OCI-LY1 (cell line): Measurements from ENCODE around the gene KDM7A.

Experiments used
- H2AFZ ChIP-seq: fragments of 200-600 bp; sonication (generic), shearing (Covaris generic); 2 replicates; pipeline ENCODE4 v1.6.0; 2014; ENCODE audit warnings: antibody characterized with exemption, mild to moderate bottlenecking, low read length
- H3F3A ChIP-seq: fragments of 200-600 bp; sonication (generic), shearing (Covaris generic); 2 replicates; pipeline ENCODE4 v1.6.0; 2014; ENCODE audit warnings: mild to moderate bottlenecking, antibody characterized with exemption, low read length, moderate library complexity; ENCODE audit not compliant: insufficient read depth
- H3K27ac ChIP-seq: fragments of 200-600 bp; sonication (generic); 2 replicates; pipeline ENCODE4 v1.5.1; 2014; ENCODE audit warnings: low read length, mixed run types, mild to moderate bottlenecking, low read depth; ENCODE audit not compliant: poor library complexity, severe bottlenecking
- H3K27me3 ChIP-seq: fragments of 200-600 bp; sonication (generic); 2 replicates; pipeline ENCODE4 v1.6.0; 2014; ENCODE audit warnings: antibody characterized with exemption, mild to moderate bottlenecking, low read length, moderate library complexity; ENCODE audit not compliant: insufficient read depth
- H3K36me3 ChIP-seq: fragments of 200-600 bp; sonication (generic); 2 replicates; pipeline ENCODE4 v1.6.1; 2014; ENCODE audit warnings: mild to moderate bottlenecking, antibody characterized with exemption, low read length, moderate library complexity, mixed read lengths; ENCODE audit not compliant: insufficient read depth
- H3K4me1 ChIP-seq: fragments of 200-600 bp; sonication (generic); 2 replicates; pipeline ENCODE4 v1.5.1; 2014; ENCODE audit warnings: mild to moderate bottlenecking, low read length, moderate library complexity; ENCODE audit not compliant: insufficient read depth, severe bottlenecking
- H3K4me2 ChIP-seq: fragments of 200-600 bp; sonication (generic), shearing (Covaris generic); 2 replicates; pipeline ENCODE4 v1.6.1; 2014; ENCODE audit warnings: low read length
- H3K4me3 ChIP-seq: fragments of 200-600 bp; sonication (generic); 2 replicates; pipeline ENCODE4 v1.5.1; 2014; ENCODE audit warnings: low read length, low read depth, mild to moderate bottlenecking, mixed read lengths; ENCODE audit not compliant: poor library complexity, severe bottlenecking
- H3K79me2 ChIP-seq: fragments of 200-600 bp; shearing (Covaris generic); 2 replicates; pipeline ENCODE4 v1.6.1; 2016; ENCODE audit warnings: mixed run types, low read length, mixed read lengths; ENCODE audit not compliant: insufficient read depth
- H3K9ac ChIP-seq: fragments of 200-600 bp; sonication (generic), shearing (Covaris generic); 2 replicates; pipeline ENCODE4 v1.6.1; 2014; ENCODE audit warnings: mild to moderate bottlenecking, low read length, mixed read lengths
- H3K9me2 ChIP-seq: fragments of 200-600 bp; sonication (generic), shearing (Covaris generic); 2 replicates; pipeline ENCODE4 v1.6.1; 2014; ENCODE audit warnings: low read depth, mild to moderate bottlenecking, low read length, mixed read lengths
- H3K9me3 ChIP-seq: fragments of 200-600 bp; shearing (Covaris generic); 2 replicates; pipeline ENCODE4 v1.6.1; 2014; ENCODE audit warnings: low read length, mixed read lengths
- H4K20me1 ChIP-seq: fragments of 200-600 bp; sonication (generic), shearing (Covaris generic); 2 replicates; pipeline ENCODE4 v1.6.0; 2016; ENCODE audit warnings: mild to moderate bottlenecking, low read length; ENCODE audit not compliant: insufficient read depth
- CTCF ChIP-seq: fragments of 200-600 bp; sonication (generic), shearing (Covaris generic); IDR thresholded peaks from 2 replicates; pipeline ENCODE4 v1.5.1; 2017; ENCODE audit warnings: mild to moderate bottlenecking, antibody characterized with exemption, low read length, moderate library complexity, mixed read lengths
- EZH2 ChIP-seq: fragments of 200-600 bp; sonication (generic), shearing (Covaris generic); IDR thresholded peaks from 2 replicates; pipeline ENCODE4 v1.8.0; 2017; ENCODE audit warnings: borderline replicate concordance, mixed run types, mild to moderate bottlenecking, antibody characterized with exemption, low read length, moderate library complexity, mixed read lengths

Gene KDM7A

GRCh38 chr7:140217750-140218501 lies 41.1 kb upstream of the KDM7A start:
- H3K9ac ChIP-seq = no peak overlapping the region
- peaks cover 6% of the 10 kb centered on the region; the same call in 1 of the 2 replicates for H3K9me3 ChIP-seq
- no peaks in the 10 kb centered on the region for H3K79me2 ChIP-seq
- no peak overlapping the region for H3K27ac ChIP-seq
- no peaks in the 10 kb centered on the region for H3K36me3 ChIP-seq
- H3K4me3 ChIP-seq = no peak overlapping the region
- H4K20me1 ChIP-seq = no peaks in the 10 kb centered on the region
- H3F3A ChIP-seq = no peaks in the 10 kb centered on the region
- no peak overlapping the region for H3K4me2 ChIP-seq
- no peak for TF ChIP-seq EZH2
- TF ChIP-seq CTCF = no peak
- H3K9me2 ChIP-seq = no peaks in the 10 kb centered on the region
- H2AFZ ChIP-seq = no peak overlapping the region
- H3K4me1 ChIP-seq = peaks cover 5% of the 10 kb centered on the region
- peaks cover 7% of the 10 kb centered on the region; the same call in 1 of the 2 replicates for H3K27me3 ChIP-seq

- Histone ChIP-seq H3K9ac (no peak overlapping the region), H2AFZ (no peak overlapping the region), H3K9me2 (no peaks in the 10 kb centered on the region), H3K27ac (no peak overlapping the region), H3K4me2 (no peak overlapping the region), H3K4me1 (peaks cover 7% of the 10 kb centered on the region), H3K79me2 (no peaks in the 10 kb centered on the region), H3K36me3 (no peaks in the 10 kb centered on the region), H3K4me3 (no peak overlapping the region), H3F3A (no peaks in the 10 kb centered on the region), H3K27me3 (peaks cover 7% of the 10 kb centered on the region; the same call in 1 of the 2 replicates), H4K20me1 (no peaks in the 10 kb centered on the region), H3K9me3 (peaks cover 6% of the 10 kb centered on the region; the same call in 1 of the 2 replicates)
- TF ChIP-seq EZH2 = no peak
- TF ChIP-seq CTCF = no peak
Measured at GRCh38 chr7:140215281-140215680, 38.5 kb upstream of the KDM7A start.

DNA sequence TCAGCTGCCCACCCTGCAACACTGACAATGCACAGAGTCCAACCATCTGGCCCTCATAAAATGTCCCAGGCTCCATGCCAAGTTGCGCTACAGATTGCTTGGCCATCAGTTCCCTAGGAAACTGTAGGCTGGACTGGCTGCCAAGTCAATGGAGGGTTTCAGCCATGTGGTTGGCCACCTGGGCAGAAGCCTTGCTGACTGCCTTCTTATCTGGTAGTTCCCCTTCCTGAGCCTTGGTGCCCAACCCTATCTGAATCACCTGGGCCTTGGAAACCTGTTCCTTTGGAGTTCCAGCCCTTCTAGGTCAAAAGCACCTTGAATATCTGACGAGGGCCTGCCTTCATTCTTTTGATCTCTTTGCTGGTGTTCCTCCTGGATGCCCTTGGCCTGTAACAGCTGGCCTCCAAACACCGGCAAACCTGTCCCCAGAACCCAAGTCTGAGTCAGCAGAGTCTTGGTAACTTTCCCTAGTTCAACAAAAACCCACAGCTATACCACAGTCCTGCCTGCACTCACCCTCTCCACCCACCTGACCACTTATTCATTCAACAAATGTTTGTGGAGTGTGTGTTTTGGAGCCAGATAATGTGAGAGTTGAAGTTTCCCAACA lies 37.4 kb upstream of the KDM7A start:
- peaks cover 7% of the 10 kb centered on the region; the same call in 1 of the 2 replicates for H3K27me3 ChIP-seq
- H3F3A ChIP-seq = no peaks in the 10 kb centered on the region
- no peaks in the 10 kb centered on the region for H3K36me3 ChIP-seq
- H4K20me1 ChIP-seq = no peaks in the 10 kb centered on the region
- H2AFZ ChIP-seq = no peak overlapping the region
- H3K4me1 ChIP-seq = peaks cover 13% of the 10 kb centered on the region
- TF ChIP-seq EZH2 (no peak), CTCF (no peak)
- no peak overlapping the region for H3K27ac ChIP-seq
- H3K9me3 ChIP-seq = peaks cover 6% of the 10 kb centered on the region; the same call in 1 of the 2 replicates
- no peaks in the 10 kb centered on the region for H3K79me2 ChIP-seq
- H3K9me2 ChIP-seq = no peaks in the 10 kb centered on the region
- H3K9ac ChIP-seq = no peak overlapping the region
- H3K4me3 ChIP-seq = no peak overlapping the region
- no peak overlapping the region for H3K4me2 ChIP-seq
